ENCODE data around the gene SRPK1. TPM values are rescaled to one million over a fixed set of nuclear protein-coding genes. Genes with fewer than 3 reads are reported as not detected.

SRPK1 gene
- total and polyA plus RNA-seq, 2 of the 13 experiments (the other 11 are each of a cell fraction or from before 2014, with no cell fraction given): 56.4 to 142 TPM

DNA sequence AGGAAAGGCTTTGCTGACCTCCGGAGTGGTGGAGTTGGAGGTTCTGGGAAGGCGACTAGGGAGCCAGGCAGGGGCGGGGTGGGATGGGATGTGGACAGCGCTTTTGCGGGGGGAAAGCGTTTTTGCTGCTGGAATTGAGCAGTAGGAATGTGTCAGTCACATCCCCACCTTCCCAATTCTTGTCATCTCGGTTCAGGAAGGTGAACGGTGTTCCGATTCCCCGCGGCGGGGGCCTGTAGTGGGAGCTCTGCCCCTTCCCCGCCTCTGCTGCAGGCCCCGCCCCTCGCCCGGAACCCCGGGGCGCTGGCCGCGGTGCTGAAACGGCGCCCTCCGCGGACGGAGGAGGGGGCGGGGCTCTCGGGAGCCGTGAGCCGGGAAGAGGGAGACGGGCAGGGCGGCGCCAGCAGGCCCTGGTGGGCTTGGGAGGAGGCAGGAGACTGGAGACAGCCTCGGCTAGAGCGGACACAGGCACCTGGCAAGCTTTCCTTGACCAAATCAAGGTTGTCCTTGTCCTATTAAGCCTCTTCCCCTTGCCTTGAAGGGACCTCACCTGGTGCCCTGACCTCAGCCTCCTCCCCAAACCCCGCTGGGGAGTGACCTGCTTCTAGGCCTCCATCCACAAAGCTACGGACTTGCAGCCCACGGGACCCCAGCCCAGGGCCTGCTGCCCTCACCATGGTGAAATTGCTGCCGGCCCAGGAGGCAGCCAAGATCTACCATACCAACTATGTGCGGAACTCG lies 115.7 kb downstream of the SRPK1 start, which contains the start of gene LHFPL5 (continued):
- TF ChIP-seq, protein P1, sequence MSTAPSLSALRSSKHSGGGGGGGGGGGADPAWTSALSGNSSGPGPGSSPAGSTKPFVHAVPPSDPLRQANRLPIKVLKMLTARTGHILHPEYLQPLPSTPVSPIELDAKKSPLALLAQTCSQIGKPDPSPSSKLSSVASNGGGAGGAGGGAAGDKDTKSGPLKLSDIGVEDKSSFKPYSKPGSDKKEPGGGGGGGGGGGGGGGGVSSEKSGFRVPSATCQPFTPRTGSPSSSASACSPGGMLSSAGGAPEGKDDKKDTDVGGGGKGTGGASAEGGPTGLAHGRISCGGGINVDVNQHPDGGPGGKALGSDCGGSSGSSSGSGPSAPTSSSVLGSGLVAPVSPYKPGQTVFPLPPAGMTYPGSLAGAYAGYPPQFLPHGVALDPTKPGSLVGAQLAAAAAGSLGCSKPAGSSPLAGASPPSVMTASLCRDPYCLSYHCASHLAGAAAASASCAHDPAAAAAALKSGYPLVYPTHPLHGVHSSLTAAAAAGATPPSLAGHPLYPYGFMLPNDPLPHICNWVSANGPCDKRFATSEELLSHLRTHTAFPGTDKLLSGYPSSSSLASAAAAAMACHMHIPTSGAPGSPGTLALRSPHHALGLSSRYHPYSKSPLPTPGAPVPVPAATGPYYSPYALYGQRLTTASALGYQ (CRISPR knock-in tag; IDR thresholded peaks at IDR 0.05): peak; percentile 89
- peak; percentile 84 for TF ChIP-seq SKIL (CRISPR knock-in tag; IDR thresholded peaks at IDR 0.05; ENCODE audit: borderline replicate concordance)
- peak; percentile 99 for TF ChIP-seq KDM4B (CRISPR knock-in tag; IDR thresholded peaks at IDR 0.05)
- peak; percentile 98 for TF ChIP-seq MYNN (CRISPR knock-in tag; IDR thresholded peaks at IDR 0.05; ENCODE audit: low read depth)
- TF ChIP-seq RCOR2 (CRISPR knock-in tag; IDR thresholded peaks at IDR 0.05): peak; percentile 68; the same call in 1 of the 2 replicates
- TF ChIP-seq ZNF337 (CRISPR knock-in tag; IDR thresholded peaks at IDR 0.05; ENCODE audit: borderline replicate concordance, low read depth): peak; percentile 87; the same call in 1 of the 2 replicates
- TF ChIP-seq ZNF264 (CRISPR knock-in tag; IDR thresholded peaks at IDR 0.05): peak; percentile 96
- peak; percentile 88; the same call in 1 of the 2 replicates for TF ChIP-seq EED (CRISPR knock-in tag; IDR thresholded peaks at IDR 0.05)
- peak; percentile 83 for TF ChIP-seq SOX5 (CRISPR knock-in tag; IDR thresholded peaks at IDR 0.05; ENCODE audit: borderline replicate concordance)
- TF ChIP-seq ZSCAN31 (CRISPR knock-in tag; IDR thresholded peaks at IDR 0.05; ENCODE audit: low read depth): peak; percentile 99
- peak; percentile 94 for TF ChIP-seq FLYWCH1 (CRISPR knock-in tag; IDR thresholded peaks at IDR 0.05)
- TF ChIP-seq, protein P2, sequence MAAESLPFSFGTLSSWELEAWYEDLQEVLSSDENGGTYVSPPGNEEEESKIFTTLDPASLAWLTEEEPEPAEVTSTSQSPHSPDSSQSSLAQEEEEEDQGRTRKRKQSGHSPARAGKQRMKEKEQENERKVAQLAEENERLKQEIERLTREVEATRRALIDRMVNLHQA (CRISPR knock-in tag; IDR thresholded peaks at IDR 0.05): 0 out of 2 replicates have a peak, but pooled peaks have one; percentile 66
- peak; percentile 96 for TF ChIP-seq CSRNP1 (CRISPR knock-in tag; IDR thresholded peaks at IDR 0.05)
- TF ChIP-seq ZNF776 (CRISPR knock-in tag; IDR thresholded peaks at IDR 0.05): peak; percentile 94; the same call in 1 of the 2 replicates
- peak; percentile 56; the same call in 1 of the 3 replicates for TF ChIP-seq MXI1 (IDR thresholded peaks at IDR 0.05; ENCODE audit: borderline replicate concordance, low read depth, low read length)
- TF ChIP-seq PAF1 (CRISPR knock-in tag; IDR thresholded peaks at IDR 0.05): no peak
- peak; percentile 94 for TF ChIP-seq ZNF451 (CRISPR knock-in tag; IDR thresholded peaks at IDR 0.05)
- no peak for TF ChIP-seq SOX13 (IDR thresholded peaks at IDR 0.05)
- TF ChIP-seq SOX13 (CRISPR knock-in tag; conservative IDR thresholded peaks at IDR 0.05 in 1 of 2, IDR thresholded peaks at IDR 0.05 in 1 of 2): peak in 1 of 2 experiments; percentile 85; a peak in 2 of 4 replicates
- TF ChIP-seq ZNF777 (CRISPR knock-in tag; IDR thresholded peaks at IDR 0.05): peak; percentile 86
- peak; percentile 99 for TF ChIP-seq MXD1 (CRISPR knock-in tag; IDR thresholded peaks at IDR 0.05)
- TF ChIP-seq KLF15 (CRISPR knock-in tag; IDR thresholded peaks at IDR 0.05; ENCODE audit: borderline replicate concordance): peak; percentile 98
- TF ChIP-seq TMF1 (CRISPR knock-in tag; IDR thresholded peaks at IDR 0.05; ENCODE audit: low read depth): peak; percentile 100
- TF ChIP-seq DPF2 (CRISPR knock-in tag; IDR thresholded peaks at IDR 0.05; ENCODE audit: borderline replicate concordance, low read depth): no peak

All from HepG2 (cell line).